Thyroid gland (tissue), 4 donors: ENCODE data around the gene ASPRV1.

Experiments
- POLR2A ChIP-seq, 2 donors: fragments of 450-650 bp; IDR thresholded peaks; one replicate each; pipeline ENCODE4 v1.6.1; 2017; ENCODE audit warnings: antibody characterized with exemption in 2 of 2, mild to moderate bottlenecking in 2 of 2, moderate library complexity in 1 of 2
- TF ChIP-seq, protein P1 (sequence below), 6 experiments: fragments of 200-600 bp in 3 of 6; fragments of 450-650 bp in 3 of 6; sonication (generic) in 3 of 6; IDR thresholded peaks; one replicate each; pipeline ENCODE4 v1.5.1; 2016 to 2019; ENCODE audit warnings: antibody characterized with exemption in 6 of 6, mild to moderate bottlenecking in 2 of 6, inconsistent platforms in 1 of 6, moderate library complexity in 1 of 6

DNA sequence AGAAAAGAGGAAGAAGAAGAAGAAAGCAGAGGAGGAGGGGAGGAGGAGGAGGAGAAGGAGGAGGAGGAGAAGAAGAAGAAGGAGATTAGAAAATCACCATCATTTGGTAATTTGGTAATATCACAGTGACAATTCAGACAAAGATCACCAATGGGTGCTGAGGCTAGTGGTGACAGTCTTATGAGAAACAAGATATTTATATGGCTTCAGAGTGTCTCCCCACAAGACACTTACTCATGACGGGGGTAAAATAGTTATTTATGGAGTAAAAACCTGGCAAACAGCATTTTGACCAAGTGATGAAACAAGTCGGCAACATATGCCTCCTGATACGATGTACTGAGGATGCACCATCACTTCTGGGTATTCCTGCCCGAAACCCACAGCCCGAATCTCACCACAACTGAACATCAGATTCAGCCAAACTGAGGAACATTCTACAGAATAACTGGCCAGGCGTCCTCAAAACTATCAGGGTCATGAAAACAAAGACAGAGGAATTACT lies 4.9 kb downstream of the ASPRV1 start:
- TF ChIP-seq, protein P1, sequence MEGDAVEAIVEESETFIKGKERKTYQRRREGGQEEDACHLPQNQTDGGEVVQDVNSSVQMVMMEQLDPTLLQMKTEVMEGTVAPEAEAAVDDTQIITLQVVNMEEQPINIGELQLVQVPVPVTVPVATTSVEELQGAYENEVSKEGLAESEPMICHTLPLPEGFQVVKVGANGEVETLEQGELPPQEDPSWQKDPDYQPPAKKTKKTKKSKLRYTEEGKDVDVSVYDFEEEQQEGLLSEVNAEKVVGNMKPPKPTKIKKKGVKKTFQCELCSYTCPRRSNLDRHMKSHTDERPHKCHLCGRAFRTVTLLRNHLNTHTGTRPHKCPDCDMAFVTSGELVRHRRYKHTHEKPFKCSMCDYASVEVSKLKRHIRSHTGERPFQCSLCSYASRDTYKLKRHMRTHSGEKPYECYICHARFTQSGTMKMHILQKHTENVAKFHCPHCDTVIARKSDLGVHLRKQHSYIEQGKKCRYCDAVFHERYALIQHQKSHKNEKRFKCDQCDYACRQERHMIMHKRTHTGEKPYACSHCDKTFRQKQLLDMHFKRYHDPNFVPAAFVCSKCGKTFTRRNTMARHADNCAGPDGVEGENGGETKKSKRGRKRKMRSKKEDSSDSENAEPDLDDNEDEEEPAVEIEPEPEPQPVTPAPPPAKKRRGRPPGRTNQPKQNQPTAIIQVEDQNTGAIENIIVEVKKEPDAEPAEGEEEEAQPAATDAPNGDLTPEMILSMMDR (IDR thresholded peaks at IDR 0.05) = no peak
- TF ChIP-seq POLR2A (IDR thresholded peaks at IDR 0.05) = no peak
